Peyer's patch (tissue), 4 donors: ENCODE results near the gene ATXN1. TPM values are rescaled to one million over a fixed set of nuclear protein-coding genes. Genes with fewer than 3 reads are reported as not detected.
"Not testable (repeated sequence)": the region's sequence is repeated elsewhere in the genome, so short reads cannot be mapped to it uniquely, and the experiment has no call there.

Source experiments
- DNase-seq, 3 donors: peaks; one replicate each; pipeline ENCODE4 v3.0.0-alpha.2; 2017 to 2019
- H3K27ac ChIP-seq, 4 donors: fragments of 200-600 bp; sonication (generic); one replicate each; pipeline ENCODE4 v1.5.1; 2016 to 2019
- H3K27me3 ChIP-seq, 2 donors: fragments of 200-600 bp; sonication (generic); one replicate each; pipeline ENCODE4 v1.5.1; 2019
- H3K36me3 ChIP-seq, 3 donors: fragments of 200-600 bp; sonication (generic); one replicate each; pipeline ENCODE4 v1.5.1; 2016 to 2019
- H3K4me1 ChIP-seq, 4 donors: fragments of 200-600 bp; sonication (generic); one replicate each; pipeline ENCODE4 v1.5.1; 2016 to 2019
- H3K4me3 ChIP-seq, 4 donors: fragments of 200-600 bp; sonication (generic); 1 replicate in 3 of 4; 2 replicates in 1 of 4; pipeline ENCODE4 v1.5.1; 2016 to 2019; ENCODE audit warnings: mild to moderate bottlenecking in 1 of 4
- H3K9me3 ChIP-seq, 4 donors: fragments of 200-600 bp; sonication (generic); one replicate each; pipeline ENCODE4 v1.5.1; 2016 to 2019; ENCODE audit warnings: mild to moderate bottlenecking in 1 of 4
- CTCF ChIP-seq, 6 experiments: fragments of 450-650 bp in 4 of 6; fragments of 200-600 bp in 2 of 6; sonication (generic) in 1 of 6; IDR thresholded peaks; one replicate each; pipeline ENCODE4 v1.5.1; 2017 to 2019; ENCODE audit warnings: antibody characterized with exemption in 6 of 6, mild to moderate bottlenecking in 3 of 6, moderate library complexity in 1 of 6
- POLR2A ChIP-seq, 2 donors: fragments of 450-650 bp; IDR thresholded peaks; one replicate each; pipeline ENCODE4 v1.5.1; 2017; ENCODE audit warnings: antibody characterized with exemption in 2 of 2, mild to moderate bottlenecking in 2 of 2, moderate library complexity in 2 of 2
- total RNA-seq, 4 donors: library from RNA; depleted of rRNA; stranded (reverse); fragments of >200 nt; gene quantifications; one replicate each; pipeline ENCODE4 v1.1.0, GENCODE V29; 2016

The ATXN1 gene
- total RNA-seq, 4 donors from 2014 or later, result 34.7 to 48.5 (median 43.1) TPM

GRCh38 chr6:16413399-16413798 lies 347.9 kb downstream of the ATXN1 start:
- Histone ChIP-seq H3K9me3 (no peaks in the 10 kb centered on the region), H3K27ac (peak overlapping the region in 2 of 4 donors; percentile 49 to 59), H3K4me3 (peak overlapping the region in 3 of 4 donors; percentile 2 to 12 (median 10))

DNA sequence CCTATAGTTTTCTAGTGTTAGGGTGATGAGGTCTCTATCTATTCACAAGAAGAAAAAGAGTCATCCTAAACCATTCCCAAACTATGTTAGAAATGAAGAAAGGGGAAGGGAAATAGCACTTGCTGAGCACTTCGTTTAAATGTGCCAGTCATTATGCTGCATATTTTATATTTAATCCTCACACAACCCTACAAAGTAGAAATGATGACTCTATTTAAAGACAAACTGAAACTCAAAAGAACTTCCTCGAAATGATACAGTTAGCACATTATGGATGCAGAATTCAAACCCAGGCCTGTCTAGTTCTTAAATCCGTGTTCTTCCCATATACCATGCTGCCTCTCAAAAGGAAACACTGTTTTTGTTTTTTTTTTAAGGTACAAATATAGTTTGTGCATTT lies 348.3 kb downstream of the ATXN1 start:
- no peaks in the 10 kb centered on the region for H3K27me3 ChIP-seq
- H3K4me3 ChIP-seq, result peak overlapping the region in 2 of 4 donors; percentile 10 to 12
- H3K9me3 ChIP-seq, result no peaks in the 10 kb centered on the region

More at GRCh38 chr6:16413399-16413798, 347.9 kb downstream of the ATXN1 start:
- no peaks in the 10 kb centered on the region for H3K27me3 ChIP-seq
- DNase-seq, result no peak
- TF ChIP-seq CTCF (IDR thresholded peaks at IDR 0.05), result no peak
- no peak for TF ChIP-seq POLR2A (IDR thresholded peaks at IDR 0.05)
- peaks cover 0 to 14% (median 0%) of the 10 kb centered on the region in 4 donors for H3K4me1 ChIP-seq
- no peaks in the 10 kb centered on the region for H3K36me3 ChIP-seq

DNA sequence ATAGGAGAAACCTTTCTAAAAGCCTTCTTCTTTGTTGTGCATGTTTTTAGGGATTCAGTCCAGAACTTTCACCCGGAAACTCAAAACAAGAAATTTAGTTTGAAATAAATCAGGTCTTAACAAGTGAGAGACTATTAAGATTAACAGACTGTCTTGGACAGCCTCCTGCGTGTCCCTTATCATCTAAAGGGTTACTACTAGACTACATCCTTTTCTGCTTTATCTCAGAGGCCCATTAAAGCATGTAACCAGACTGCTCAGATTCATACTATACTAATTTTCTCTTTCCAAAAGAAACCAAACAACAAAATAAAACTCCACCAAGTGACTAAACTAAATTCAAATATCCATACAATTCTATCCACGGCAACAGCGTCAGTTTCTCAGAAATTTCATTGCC lies 349.1 kb downstream of the ATXN1 start:
- TF ChIP-seq POLR2A (IDR thresholded peaks at IDR 0.05) (no peak), CTCF (IDR thresholded peaks at IDR 0.05) (no peak)

More for the DNA sequence above, 348.3 kb downstream of the ATXN1 start:
- Histone ChIP-seq H3K4me1 (peaks cover 0 to 14% (median 0%) of the 10 kb centered on the region in 4 donors), H3K27ac (peak overlapping the region in 2 of 4 donors; percentile 49 to 59), H3K36me3 (no peaks in the 10 kb centered on the region)
- no peak for DNase-seq
- no peak for TF ChIP-seq POLR2A (IDR thresholded peaks at IDR 0.05)

DNA sequence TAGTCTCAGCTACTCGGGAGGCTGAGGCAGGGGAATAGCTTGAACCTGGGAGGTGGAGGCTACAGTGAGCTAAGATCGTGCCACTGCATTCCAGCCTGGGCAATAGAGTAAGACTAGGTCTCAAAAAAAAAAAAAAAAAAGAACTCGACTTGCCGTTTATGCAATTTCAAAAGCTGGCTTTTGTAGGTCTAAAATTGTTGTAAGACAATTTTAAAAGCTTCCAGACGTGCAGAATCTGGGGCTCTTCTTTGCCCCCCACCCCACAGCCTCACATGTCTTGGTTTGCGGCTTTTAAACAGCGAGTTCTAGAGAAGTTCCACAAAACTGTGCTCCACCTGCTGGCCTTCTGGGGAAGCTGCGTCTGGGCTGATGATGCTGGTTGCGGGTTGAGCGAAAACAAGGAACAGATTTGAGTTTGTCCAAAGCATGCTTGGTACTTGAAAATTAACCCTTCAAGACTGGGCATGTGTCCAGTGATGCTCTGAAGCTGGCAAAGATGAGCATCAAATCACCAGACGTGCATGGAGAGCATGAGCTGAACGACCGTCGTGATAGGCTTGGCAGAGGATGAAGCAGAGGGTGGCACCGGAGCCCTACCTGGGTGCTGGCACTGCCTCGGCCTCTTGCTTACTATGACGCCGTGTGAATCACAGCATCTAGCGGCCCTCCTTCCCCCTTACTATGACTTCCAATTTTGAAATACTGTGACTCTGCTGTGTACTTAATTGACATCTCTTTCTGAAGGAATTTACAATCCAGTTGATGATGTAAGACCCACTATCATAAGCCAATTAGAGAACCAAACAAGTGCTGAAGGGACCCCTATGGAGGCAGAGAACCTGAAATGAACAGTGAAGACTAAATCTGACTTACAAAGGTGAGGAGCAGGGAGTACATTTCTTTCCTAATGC lies 351.5 kb downstream of the ATXN1 start:
- H3K4me3 ChIP-seq, result no peak overlapping the region
- peak overlapping the region in 1 of 4 donors; percentile 7 for H3K27ac ChIP-seq
- H3K4me1 ChIP-seq, result peaks cover 0 to 14% (median 0%) of the 10 kb centered on the region in 4 donors
- TF ChIP-seq CTCF (IDR thresholded peaks at IDR 0.05) (peak; percentile 67 to 79 (median 75)), POLR2A (IDR thresholded peaks at IDR 0.05) (no peak)
- H3K9me3 ChIP-seq, result no peaks in the 10 kb centered on the region
- H3K27me3 ChIP-seq, result no peaks in the 10 kb centered on the region
- peak; percentile 61 to 83 (median 67) for DNase-seq
- no peaks in the 10 kb centered on the region for H3K36me3 ChIP-seq

More for the DNA sequence above, 349.1 kb downstream of the ATXN1 start:
- H3K27ac ChIP-seq, result no peak overlapping the region
- H3K9me3 ChIP-seq, result no peaks in the 10 kb centered on the region
- peaks cover 0 to 14% (median 0%) of the 10 kb centered on the region in 4 donors for H3K4me1 ChIP-seq
- no peak overlapping the region for H3K4me3 ChIP-seq
- no peaks in the 10 kb centered on the region for H3K27me3 ChIP-seq
- no peaks in the 10 kb centered on the region for H3K36me3 ChIP-seq
- DNase-seq, result no peak

GRCh38 chr6:16408766-16409165 lies 352.5 kb downstream of the ATXN1 start:
- H3K9me3 ChIP-seq, result no peaks in the 10 kb centered on the region
- TF ChIP-seq CTCF (IDR thresholded peaks at IDR 0.05) (no peak), POLR2A (IDR thresholded peaks at IDR 0.05) (no peak)
- no peak for DNase-seq
- H3K4me3 ChIP-seq, result no peak overlapping the region
- no peak overlapping the region for H3K27ac ChIP-seq
- peaks cover 0 to 9% (median 0%) of the 10 kb centered on the region in 4 donors for H3K4me1 ChIP-seq
- no peaks in the 10 kb centered on the region for H3K36me3 ChIP-seq
- no peaks in the 10 kb centered on the region for H3K27me3 ChIP-seq

- no peaks in the 10 kb centered on the region for H3K9me3 ChIP-seq
- TF ChIP-seq POLR2A (IDR thresholded peaks at IDR 0.05), result no peak
- no peak for TF ChIP-seq CTCF (IDR thresholded peaks at IDR 0.05)
- H3K4me3 ChIP-seq, result no peak overlapping the region
- no peaks in the 10 kb centered on the region for H3K4me1 ChIP-seq
- H3K36me3 ChIP-seq, result no peaks in the 10 kb centered on the region
- no peak for DNase-seq
- peak overlapping the region in 1 of 4 donors; percentile 46 for H3K27ac ChIP-seq
- H3K27me3 ChIP-seq, result no peaks in the 10 kb centered on the region
These were observed 354.3 kb downstream of the ATXN1 start for GRCh38 chr6:16406966-16407365.

- DNase-seq, H3K4me1 ChIP-seq, H3K36me3 ChIP-seq, H3K4me3 ChIP-seq, H3K9me3 ChIP-seq, H3K27me3 ChIP-seq: not testable (repeated sequence)
- peak overlapping the region in 2 of 4 donors; percentile 5 to 46 for H3K27ac ChIP-seq
These were observed 354.7 kb downstream of the ATXN1 start for GRCh38 chr6:16406538-16406937.
